Lung (tissue), 12 donors: ENCODE results near the gene SETBP1. TPM values are rescaled to one million over a fixed set of nuclear protein-coding genes. Genes with fewer than 3 reads are reported as not detected.
"Not testable (repeated sequence)": the region's sequence is repeated elsewhere in the genome, so short reads cannot be mapped to it uniquely, and the experiment has no call there.

Experiments used
- ATAC-seq: fragments of 200-7000 bp; cut with Tn5 transposase; one replicate; pipeline ENCODE4 v1.9.1; 2020; ENCODE audit warnings: moderate number of reproducible peaks; ENCODE audit not compliant: insufficient read depth, low FRiP score
- DNase-seq, 3 donors: peaks; one replicate each; pipeline ENCODE4 v3.0.0-alpha.2; 2013 to 2017
- H3K27ac ChIP-seq, 2 donors: one replicate each; pipeline ENCODE4 v1.5.1; 2013; ENCODE audit warnings: mild to moderate bottlenecking in 2 of 2, moderate library complexity in 2 of 2, control low read depth in 1 of 2, inconsistent platforms in 1 of 2, low read depth in 1 of 2, low read length in 1 of 2
- H3K27me3 ChIP-seq, 3 donors: one replicate each; pipeline ENCODE4 v1.5.1; 2013; ENCODE audit warnings: low read length in 2 of 3; ENCODE audit not compliant: control insufficient read depth in 3 of 3, insufficient read depth in 3 of 3
- H3K36me3 ChIP-seq, 4 donors: one replicate each; pipeline ENCODE4 v1.5.1; 2013; ENCODE audit warnings: low read length in 4 of 4, mild to moderate bottlenecking in 1 of 4, moderate library complexity in 1 of 4; ENCODE audit not compliant: control insufficient read depth in 4 of 4, insufficient read depth in 4 of 4
- H3K4me1 ChIP-seq, 5 donors: one replicate each; pipeline ENCODE4 v1.5.1; 2013; ENCODE audit warnings: low read length in 5 of 5, mild to moderate bottlenecking in 2 of 5, moderate library complexity in 1 of 5; ENCODE audit not compliant: control insufficient read depth in 5 of 5, insufficient read depth in 5 of 5
- H3K4me3 ChIP-seq: one replicate; pipeline ENCODE4 v1.5.1; 2013; ENCODE audit warnings: mild to moderate bottlenecking, control low read depth, moderate library complexity
- H3K9ac ChIP-seq, 2 donors: one replicate each; pipeline ENCODE4 v1.5.1; 2013; ENCODE audit warnings: low read length in 2 of 2, control low read depth in 1 of 2; ENCODE audit not compliant: insufficient read depth in 1 of 2
- H3K9me3 ChIP-seq, 4 donors: one replicate each; pipeline ENCODE4 v1.5.1; 2013; ENCODE audit warnings: low read length in 3 of 4, mild to moderate bottlenecking in 1 of 4, moderate library complexity in 1 of 4; ENCODE audit not compliant: control insufficient read depth in 4 of 4, insufficient read depth in 3 of 4
- CTCF ChIP-seq: IDR thresholded peaks from 2 replicates; pipeline ENCODE4 v1.5.1; 2012; ENCODE audit warnings: mild to moderate bottlenecking; ENCODE audit errors: control extremely low read depth, extremely low read depth
- WGBS, 2 donors: extraction: QIAGEN DNeasy Blood & Tissue Kit; methylation state at CpG; one replicate each; pipeline ENCODE4 v1.1.7; 2013; 5-methylcytosine and 5-hydroxymethylcytosine counted together
- polyA plus RNA-seq, 2 donors: library from polyadenylated mRNA; stranded (reverse); fragments of 200-250 nt; gene quantifications; one replicate each; pipeline ENCODE4 v1.2.1, GENCODE V29; 2013
- total RNA-seq, 2 donors: library from RNA; depleted of rRNA in 1 of 2; stranded (reverse); fragments of >200 nt in 1 of 2; gene quantifications; one replicate each; pipeline ENCODE4 v1.2.1, GENCODE V29; 2014 to 2021
- donor health status: control.
- donor health status: control.
- donor health status: Bipolar disorder and iron deficiency.
- donor health status: healthy.
- donor health status: DM: yes; HTN: yes; CAD: no.

SETBP1 gene
- total and polyA plus RNA-seq, 4 donors: 1.6 to 43.8 (median 16.6) TPM

- no peak for DNase-seq
- Histone ChIP-seq H3K27ac (no peak overlapping the region), H3K4me3 (no peak overlapping the region), H3K36me3 (peaks cover 0 to 21% (median 7%) of the 10 kb centered on the region in 4 donors), H3K4me1 (peaks cover 0 to 14% (median 3%) of the 10 kb centered on the region in 5 donors), H3K27me3 (no peaks in the 10 kb centered on the region), H3K9me3 (no peaks in the 10 kb centered on the region), H3K9ac (no peak overlapping the region)
- ATAC-seq: no peak
- no peak for TF ChIP-seq CTCF
- 85 to 90% methylated on average over 6 of the region's 6 CpGs for WGBS, 2 donors
Observed at GRCh38 chr18:44715842-44716241, 35.2 kb downstream of the SETBP1 start.

GRCh38 chr18:44716697-44717163 is 36.0 kb downstream of the SETBP1 start:
- Histone ChIP-seq H3K27me3 (no peaks in the 10 kb centered on the region), H3K4me1 (peaks cover 0 to 14% (median 3%) of the 10 kb centered on the region in 5 donors), H3K36me3 (peaks cover 0 to 21% (median 7%) of the 10 kb centered on the region in 4 donors), H3K9me3 (no peaks in the 10 kb centered on the region), H3K9ac (no peak overlapping the region), H3K27ac (no peak overlapping the region), H3K4me3 (no peak overlapping the region)
- no peak for TF ChIP-seq CTCF
- ATAC-seq (no peak), DNase-seq (no peak)
- 92 to 94% methylated on average over 5 of the region's 5 CpGs for WGBS, 2 donors

- ATAC-seq (no peak), DNase-seq (no peak)
- Histone ChIP-seq H3K27me3 (no peaks in the 10 kb centered on the region), H3K27ac (no peak overlapping the region), H3K9me3 (no peaks in the 10 kb centered on the region), H3K4me1 (peaks cover under 1 to 24% (median 3%) of the 10 kb centered on the region in 5 donors), H3K4me3 (no peak overlapping the region), H3K36me3 (peaks cover 0 to 13% (median 2%) of the 10 kb centered on the region in 4 donors), H3K9ac (no peak overlapping the region)
- TF ChIP-seq CTCF: no peak
- 85 to 100% methylated on average over 3 of the region's 3 CpGs for WGBS, 2 donors
Observed at GRCh38 chr18:44719519-44720060, 38.9 kb downstream of the SETBP1 start.

- H3K36me3 ChIP-seq: peaks cover 0 to 11% (median 2%) of the 10 kb centered on the region in 4 donors
- not testable (repeated sequence) for H3K4me3 ChIP-seq, H3K9me3 ChIP-seq, DNase-seq, H3K27me3 ChIP-seq, H3K27ac ChIP-seq, ATAC-seq, H3K9ac ChIP-seq
- 71 to 80% methylated on average over 3 of the region's 3 CpGs for WGBS, 2 donors
- H3K4me1 ChIP-seq: peaks cover 0 to 18% (median 3%) of the 10 kb centered on the region in 5 donors
Observed at GRCh38 chr18:44721748-44722147, 41.1 kb downstream of the SETBP1 start.
